ENCODE results near the gene PRPSAP2.
"Not testable (repeated sequence)": the region's sequence is repeated elsewhere in the genome, so short reads cannot be mapped to it uniquely, and the experiment has no call there.

PRPSAP2 gene

DNA sequence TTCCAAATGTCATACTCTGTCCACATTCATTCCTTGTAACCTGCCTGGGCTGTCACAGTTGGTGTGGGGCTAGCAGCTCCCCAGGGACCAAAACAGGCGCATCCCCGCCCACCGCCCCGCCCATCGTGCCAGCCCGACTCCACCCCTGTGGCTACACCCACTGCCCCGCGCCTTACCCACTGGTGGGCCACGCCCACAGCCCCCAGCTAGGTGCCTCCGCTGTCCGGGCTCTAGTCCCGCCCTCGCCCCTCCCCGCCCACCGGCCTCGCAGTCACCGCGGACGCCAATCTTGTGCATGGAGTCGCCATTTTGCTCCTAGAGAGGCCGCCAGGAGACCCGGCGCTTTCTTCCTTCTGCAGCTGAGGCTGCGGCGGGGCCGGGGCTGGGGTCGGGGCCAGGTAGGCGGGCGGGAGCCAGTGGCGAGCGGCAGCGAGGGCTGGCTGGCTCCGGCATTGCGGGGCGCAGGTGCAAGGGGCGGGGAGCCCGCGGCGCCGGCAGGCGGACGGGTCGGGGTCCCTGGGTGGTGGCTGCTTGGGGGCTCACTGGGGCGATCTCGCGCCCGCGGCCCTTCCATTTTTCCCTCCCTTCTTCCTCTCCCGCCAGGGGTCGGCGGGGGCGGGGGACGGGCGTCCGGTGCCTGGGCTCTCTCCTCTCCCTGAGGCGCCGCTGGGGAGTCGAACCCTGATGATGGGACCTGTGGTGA, at the start of gene PRPSAP2:
PRPSAP2 (plus strand) TSS at position 268 of the 703 bp plus-strand sequence. CDS start 7,703 bp downstream, outside the sequence.
- peak; percentile 92 to 96 for DNase-seq

- not testable (repeated sequence) for DNase-seq
These were observed 42.0 kb upstream of the PRPSAP2 start for GRCh38 chr17:18815924-18816323.

DNA sequence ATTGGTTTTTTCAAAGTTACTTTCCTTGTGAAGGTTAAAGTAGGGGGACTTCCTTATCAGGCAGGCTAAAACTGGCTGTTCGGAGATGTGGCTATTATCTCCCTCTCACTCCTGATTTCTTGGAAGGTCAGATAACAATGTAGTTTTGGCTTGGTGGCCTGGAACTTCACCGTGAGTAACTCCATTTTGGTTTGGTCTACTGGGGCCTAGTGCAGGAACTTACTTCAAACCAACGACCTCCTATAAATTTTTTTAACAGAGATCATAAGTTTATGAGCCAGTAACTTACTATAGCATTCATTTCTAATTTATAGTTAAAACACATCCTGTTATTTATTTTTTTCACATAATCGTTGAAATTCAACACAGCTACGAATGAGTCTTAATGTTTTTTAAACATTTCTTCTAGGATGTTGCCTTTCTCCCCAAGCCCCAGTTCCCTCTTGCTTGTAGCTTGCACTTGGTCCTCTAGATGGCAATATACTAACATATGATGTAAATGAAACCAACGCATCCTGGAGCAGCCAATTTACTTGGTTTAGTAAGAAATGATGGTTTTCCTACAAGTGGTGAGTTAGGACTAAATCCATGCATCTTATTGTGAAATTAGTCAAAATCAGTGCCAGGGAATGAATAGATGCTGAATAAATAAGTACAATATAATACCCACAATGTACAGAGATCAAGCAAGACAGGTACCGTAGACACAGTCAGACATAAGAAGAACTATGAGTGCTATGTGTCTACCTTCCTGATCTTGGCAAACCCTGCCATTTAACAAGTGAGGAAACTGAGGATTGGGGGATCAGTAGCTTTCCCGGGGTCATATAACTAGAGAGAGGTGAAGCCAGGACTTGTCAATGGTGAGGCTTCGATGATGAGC, 41.2 kb upstream of the PRPSAP2 start:
- DNase-seq = peak; percentile 15 to 60

DNA sequence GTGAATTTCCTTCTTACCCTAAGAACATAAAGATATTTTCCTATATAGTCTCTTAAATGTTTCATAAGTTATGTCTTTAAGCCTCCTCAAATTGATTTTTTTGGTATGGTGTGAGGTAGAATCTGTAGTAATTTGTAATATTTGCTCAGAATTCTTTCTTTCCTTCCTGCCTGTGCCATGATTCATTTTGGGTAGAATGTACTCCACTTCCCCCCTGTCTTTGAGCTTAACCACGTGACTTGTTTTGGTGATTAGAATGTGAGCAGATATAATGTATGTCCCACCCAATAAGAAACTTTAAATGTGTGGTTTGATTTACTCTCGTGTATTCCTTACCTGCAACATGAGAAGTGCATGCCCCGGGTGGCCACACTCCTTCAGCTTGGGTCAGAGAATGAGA, 36.5 kb upstream of the PRPSAP2 start:
- not testable (repeated sequence) for DNase-seq

GRCh38 chr17:18827613-18828012, 30.3 kb upstream of the PRPSAP2 start:
- not testable (repeated sequence) for DNase-seq

DNA sequence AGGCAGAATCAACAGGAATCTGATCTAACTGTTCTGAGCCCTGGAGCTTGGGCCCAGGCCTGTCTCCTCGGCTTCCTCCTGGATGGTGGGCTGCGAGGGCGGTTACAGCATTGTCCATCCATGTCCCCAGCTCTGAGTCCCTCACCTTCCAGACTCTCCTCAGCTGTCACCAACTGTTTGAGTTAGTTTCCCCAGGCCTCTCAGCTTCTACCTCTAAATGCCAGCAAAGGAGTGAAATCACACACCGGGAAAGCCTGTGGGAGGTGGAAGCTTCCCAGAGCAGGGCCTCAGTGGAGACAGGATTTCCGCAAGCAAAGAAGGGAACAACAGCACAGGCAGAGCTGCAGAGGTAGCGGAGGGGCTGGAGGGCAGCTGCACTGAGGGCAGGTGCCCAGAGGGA, 9.4 kb upstream of the PRPSAP2 start:
- no peak for DNase-seq

DNA sequence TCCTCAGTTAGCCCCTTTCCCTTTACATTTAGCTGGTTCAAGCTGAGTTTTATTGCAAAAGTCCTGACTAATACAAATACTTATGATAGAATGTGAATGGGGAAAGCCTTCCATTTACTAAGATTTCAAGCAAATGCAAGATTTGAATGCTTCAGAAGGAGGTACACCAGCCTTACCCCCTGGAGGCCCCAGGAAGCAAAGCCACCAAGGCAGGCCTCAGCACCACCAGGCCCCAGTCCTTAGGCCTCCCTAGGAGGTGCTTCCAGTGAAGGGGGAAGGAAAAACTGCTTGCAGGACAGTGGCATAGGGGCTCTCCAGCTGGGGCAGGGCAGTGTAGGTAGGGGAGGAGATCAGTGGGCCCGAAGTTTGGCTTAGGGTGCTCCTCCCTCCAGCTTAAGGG, 7.3 kb upstream of the PRPSAP2 start:
- no peak for DNase-seq

DNA sequence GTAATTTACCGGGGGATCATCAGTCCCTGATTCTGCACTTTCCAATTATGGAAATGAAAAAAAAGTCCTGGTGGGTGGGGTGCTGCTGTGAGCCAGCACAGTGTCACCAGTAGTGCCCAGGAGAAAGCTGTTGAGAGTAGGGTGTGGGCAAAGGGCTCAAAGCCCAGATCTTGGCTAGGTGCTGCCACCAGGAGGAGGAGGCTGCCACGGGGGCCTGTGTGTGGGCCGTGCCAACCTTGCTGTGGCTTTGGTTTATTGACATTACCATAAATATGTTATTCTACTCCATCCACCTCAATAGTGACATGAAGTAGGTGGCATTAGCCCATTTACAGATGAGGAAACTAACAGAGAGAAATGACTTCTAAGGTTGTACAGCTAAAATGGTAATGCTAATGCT, 6.7 kb upstream of the PRPSAP2 start:
- DNase-seq = no peak

DNA sequence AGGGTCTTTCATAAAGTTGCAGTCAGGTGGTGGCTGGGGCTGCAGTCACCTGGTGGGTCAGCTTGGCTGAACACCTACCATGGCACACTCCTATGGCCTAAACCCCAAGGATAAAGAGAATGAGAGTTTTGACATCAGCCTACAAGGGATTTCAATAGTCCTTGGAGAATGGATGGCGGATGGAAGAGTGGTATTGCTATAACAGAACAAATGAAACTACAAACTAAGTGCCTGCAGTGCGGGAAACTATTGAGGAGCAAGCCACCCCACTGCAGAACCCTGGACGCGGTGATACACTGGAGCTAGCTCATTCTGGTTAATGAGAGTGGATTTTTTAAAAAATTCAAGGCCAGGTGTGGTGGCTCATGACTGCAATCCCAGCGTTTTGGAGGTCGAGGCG, 3.0 kb upstream of the PRPSAP2 start:
- DNase-seq = no peak

DNA sequence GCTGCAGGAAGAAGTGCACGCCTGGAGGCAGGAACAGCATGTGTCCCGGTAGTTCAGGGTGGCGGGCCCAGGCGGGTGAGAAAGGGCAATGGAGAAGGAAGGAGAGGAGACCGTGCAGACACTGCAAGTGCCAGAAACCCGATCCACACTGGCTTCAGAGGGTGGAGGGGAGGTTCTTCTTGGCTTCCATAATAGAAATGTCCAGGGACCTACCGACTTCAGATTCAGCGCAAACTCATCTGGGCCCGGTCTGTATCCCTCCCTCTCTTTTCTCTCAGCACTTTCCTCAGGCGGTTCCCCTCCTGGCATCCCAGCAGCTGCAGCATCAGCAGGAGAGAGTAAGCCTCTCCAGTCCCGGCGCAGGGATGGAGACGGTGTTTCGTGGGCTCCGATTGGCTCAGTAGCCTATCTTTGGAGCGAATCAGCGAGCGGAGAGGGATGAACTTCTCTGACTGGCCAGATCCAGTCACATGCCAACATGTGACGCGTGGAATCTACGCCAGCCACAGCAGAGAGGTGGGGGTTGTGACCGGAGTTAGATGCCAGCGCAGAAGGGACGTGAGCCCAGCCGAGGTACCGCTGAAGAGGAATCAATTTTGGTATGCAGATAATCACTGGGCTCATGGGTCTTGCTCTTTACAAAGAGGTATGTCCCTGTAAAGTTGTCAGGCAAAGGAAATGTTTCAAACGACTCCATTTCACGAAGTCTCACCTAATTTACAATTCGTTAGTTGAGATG, 1.9 kb upstream of the PRPSAP2 start:
- DNase-seq = peak; percentile 84 to 96

DNA sequence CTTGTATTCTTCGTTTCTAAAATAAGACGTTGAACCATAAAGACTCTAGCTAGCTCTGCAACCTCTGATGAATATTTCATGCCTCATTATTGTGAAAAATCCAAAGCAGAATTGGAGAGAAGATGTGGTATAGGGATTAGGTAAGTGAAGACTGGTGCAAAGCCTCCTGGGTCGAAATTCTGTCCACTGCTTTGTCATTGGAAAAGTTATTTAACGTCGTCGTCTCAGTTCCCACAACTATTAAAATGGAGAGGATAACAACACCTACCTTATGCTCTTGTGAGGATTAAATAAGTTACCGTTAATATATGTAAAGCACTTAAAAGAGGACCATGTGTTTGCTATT, 1.4 kb upstream of the PRPSAP2 start:
- no peak for DNase-seq

- DNase-seq = no peak
These were observed 775 bp downstream of the PRPSAP2 start for GRCh38 chr17:18858567-18859245.

- DNase-seq = peak in 1 of 2 experiments; percentile 8
These were observed 1.3 kb downstream of the PRPSAP2 start for GRCh38 chr17:18859256-18859655.

DNA sequence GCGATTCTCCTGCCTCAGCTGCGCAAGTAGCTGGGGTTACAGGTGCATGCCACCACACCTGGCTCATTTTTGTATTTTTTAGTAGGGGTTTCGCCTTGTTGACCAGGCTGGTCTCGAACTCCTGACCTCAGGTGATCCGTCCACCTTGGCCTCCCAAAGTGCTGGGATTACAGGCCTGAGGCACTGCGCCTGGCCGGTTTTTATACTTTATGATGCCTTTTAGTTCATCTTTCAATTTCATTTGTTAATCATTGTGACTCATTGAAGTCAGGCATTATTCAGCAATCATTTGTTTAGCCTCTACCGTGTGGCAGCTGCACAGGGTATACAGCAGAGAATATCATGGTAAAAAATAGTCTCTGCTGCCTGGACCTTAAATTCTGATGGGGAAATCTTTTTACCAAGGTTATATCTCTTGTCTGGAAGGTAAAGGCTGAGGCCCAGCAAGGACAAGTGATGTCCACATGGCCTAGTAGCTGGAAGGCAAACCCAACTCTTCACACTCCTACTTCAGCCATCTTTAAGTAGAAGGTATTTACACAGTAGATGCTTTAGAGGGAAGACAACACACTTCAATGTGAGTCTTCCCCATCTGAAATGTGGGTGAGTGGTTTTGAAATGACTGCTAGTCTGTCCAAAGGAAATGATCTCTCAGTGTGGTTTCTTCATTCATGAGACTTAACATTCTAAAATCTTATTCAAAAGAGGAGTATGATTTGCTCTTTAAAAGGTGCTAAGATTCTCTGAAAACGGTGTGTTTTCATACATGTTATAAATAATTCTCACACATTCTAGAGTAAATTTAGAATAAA, 2.4 kb downstream of the PRPSAP2 start:
- DNase-seq = no peak

DNA sequence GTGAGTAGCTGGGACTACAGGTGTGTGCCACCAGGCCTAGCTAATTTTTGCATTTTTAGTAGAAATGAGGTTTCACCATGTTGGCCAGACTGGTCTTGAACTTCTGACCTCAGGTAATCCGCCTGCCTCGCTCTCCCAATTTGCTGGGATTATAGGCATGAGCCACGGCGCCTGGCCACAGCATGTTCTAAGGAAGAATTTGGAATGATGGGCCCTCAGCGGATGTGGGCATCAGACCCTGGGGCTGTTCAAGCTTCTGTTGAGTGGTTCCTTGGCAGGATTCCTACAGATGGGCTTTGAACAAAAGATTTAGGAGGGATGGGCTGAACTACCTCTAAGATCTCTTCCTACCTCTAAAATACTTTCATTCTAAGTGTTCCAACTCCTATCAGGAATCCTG, 4.1 kb downstream of the PRPSAP2 start:
- DNase-seq = no peak

GRCh38 chr17:18864996-18865395, 7.1 kb downstream of the PRPSAP2 start:
- DNase-seq = not testable (repeated sequence)

DNA sequence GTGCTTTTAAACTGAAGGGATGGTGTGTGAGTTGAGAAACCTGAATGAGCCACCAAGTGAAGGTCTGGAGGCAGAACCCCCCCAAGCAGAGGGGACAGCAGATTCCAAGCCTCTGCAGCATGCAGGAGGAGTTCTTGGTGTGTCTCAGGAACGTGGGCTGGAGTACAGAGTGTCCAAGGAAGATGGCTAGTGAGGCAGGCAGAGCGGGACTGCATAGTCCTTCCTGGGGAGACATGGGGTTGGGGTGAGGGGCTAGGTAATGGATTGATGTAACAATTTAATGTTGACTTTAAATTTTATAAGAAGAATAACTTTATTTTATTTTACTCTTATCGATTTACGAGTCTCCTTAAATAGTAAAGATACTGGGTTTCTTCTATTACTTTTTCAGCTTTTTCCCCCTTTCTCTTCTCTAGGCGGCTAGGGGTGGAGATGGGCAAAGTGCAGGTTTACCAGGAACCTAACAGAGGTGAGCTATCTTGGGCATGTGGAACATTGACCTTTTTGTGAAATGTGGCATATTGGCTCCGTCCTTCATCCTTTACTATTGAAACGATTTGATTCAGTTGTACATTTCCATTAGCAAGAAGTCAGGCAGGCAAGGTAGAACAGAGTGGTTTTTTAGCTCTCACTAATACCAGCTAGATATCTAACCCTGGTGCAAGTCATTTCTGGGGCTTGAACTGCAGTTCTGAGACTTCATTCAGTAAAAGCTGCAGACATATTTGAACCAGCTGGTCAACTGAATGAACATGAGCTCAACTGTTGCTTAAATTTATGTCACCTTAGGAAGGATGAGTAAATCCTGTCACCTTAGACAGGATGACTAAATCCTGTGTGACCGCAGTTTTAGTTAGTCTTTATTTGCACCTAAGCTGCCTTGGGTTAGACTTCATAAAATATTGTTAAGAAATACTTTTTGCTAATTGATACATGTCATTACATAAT, 9.2 kb downstream of the PRPSAP2 start:
- no peak for DNase-seq

- DNase-seq = no peak
These were observed 19.2 kb downstream of the PRPSAP2 start for GRCh38 chr17:18877104-18877645.

GRCh38 chr17:18888766-18889290, 30.9 kb downstream of the PRPSAP2 start:
- no peak for DNase-seq

DNA sequence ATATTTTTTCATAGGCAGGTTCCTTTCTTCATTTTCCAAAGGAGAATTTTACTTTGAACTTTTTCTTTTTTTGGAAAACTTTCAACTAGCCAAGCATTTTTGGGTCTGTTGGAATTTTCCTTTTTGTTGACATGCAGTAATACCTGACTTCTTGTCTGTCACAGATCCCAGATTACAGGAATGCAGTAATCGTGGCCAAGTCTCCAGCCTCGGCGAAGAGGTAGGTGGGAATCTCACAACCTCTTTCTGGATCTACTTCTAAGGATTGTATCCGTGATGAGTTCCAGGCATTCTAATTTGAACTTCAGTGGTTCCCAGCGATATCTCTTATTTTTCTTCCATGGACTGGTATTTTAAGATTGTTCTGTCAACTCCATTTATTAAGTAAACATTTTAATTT, 31.7 kb downstream of the PRPSAP2 start:
- DNase-seq = no peak
